ENCODE results near the gene SNX9.

DNA sequence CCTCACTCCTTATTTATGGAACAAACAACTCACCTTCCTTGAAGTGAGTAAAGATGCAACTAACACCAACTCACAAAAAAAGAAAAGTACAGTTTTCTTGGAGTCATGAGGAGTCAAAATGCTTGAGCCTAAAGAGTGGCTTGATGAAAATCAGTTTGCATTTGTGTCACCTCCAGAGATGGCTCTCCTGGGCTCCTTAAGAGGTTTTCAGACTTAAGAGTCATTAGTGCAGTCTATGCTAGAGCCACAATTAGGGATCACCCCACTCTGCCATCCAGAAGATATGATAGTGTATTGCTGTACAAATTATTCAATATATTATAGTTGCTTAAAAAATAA, 11.9 kb upstream of the SNX9 start:
- TF ChIP-seq, protein P1, sequence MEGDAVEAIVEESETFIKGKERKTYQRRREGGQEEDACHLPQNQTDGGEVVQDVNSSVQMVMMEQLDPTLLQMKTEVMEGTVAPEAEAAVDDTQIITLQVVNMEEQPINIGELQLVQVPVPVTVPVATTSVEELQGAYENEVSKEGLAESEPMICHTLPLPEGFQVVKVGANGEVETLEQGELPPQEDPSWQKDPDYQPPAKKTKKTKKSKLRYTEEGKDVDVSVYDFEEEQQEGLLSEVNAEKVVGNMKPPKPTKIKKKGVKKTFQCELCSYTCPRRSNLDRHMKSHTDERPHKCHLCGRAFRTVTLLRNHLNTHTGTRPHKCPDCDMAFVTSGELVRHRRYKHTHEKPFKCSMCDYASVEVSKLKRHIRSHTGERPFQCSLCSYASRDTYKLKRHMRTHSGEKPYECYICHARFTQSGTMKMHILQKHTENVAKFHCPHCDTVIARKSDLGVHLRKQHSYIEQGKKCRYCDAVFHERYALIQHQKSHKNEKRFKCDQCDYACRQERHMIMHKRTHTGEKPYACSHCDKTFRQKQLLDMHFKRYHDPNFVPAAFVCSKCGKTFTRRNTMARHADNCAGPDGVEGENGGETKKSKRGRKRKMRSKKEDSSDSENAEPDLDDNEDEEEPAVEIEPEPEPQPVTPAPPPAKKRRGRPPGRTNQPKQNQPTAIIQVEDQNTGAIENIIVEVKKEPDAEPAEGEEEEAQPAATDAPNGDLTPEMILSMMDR (IDR thresholded peaks at IDR 0.05), result no peak
- TF ChIP-seq POLR2A (IDR thresholded peaks at IDR 0.05), result no peak

Measured in body of pancreas (tissue), 4 donors.